Ishikawa (cell line): ENCODE data around the gene CD82.

Experiments
- CEBPB ChIP-seq: IDR thresholded peaks from 2 replicates; pipeline ENCODE4 v1.6.1; 2012
- CREB1 ChIP-seq: IDR thresholded peaks from 2 replicates; pipeline ENCODE4 v1.6.1; 2012; ENCODE audit warnings: low read depth
- EGR1 ChIP-seq: IDR thresholded peaks from 2 replicates; pipeline ENCODE4 v1.6.1; 2012
- EP300 ChIP-seq: IDR thresholded peaks from 2 replicates; pipeline ENCODE4 v1.6.1; 2012; ENCODE audit warnings: borderline replicate concordance
- FOXM1 ChIP-seq: IDR thresholded peaks from 2 replicates; pipeline ENCODE4 v1.6.1; 2012; ENCODE audit warnings: low read depth, borderline replicate concordance
- NFIC ChIP-seq: IDR thresholded peaks from 2 replicates; pipeline ENCODE4 v1.6.1; 2012
- RAD21 ChIP-seq: IDR thresholded peaks from 2 replicates; pipeline ENCODE4 v1.6.1; 2012; ENCODE audit warnings: low read depth
- REST ChIP-seq: IDR thresholded peaks from 2 replicates; pipeline ENCODE4 v1.6.1; 2012; ENCODE audit warnings: low read depth, mild to moderate bottlenecking
- TAF1 ChIP-seq: IDR thresholded peaks from 2 replicates; pipeline ENCODE4 v1.6.1; 2012; ENCODE audit warnings: low read depth, mild to moderate bottlenecking
- TCF12 ChIP-seq: IDR thresholded peaks from 2 replicates; pipeline ENCODE4 v1.6.1; 2012; ENCODE audit warnings: low read depth
- TEAD4 ChIP-seq: IDR thresholded peaks from 2 replicates; pipeline ENCODE4 v1.6.1; 2012
- YY1 ChIP-seq: IDR thresholded peaks from 2 replicates; pipeline ENCODE4 v1.6.1; 2012; ENCODE audit warnings: low read depth
- ZBTB7A ChIP-seq: IDR thresholded peaks from 2 replicates; pipeline ENCODE4 v1.6.1; 2012; ENCODE audit warnings: low read depth
- TF ChIP-seq, protein P1 (sequence below): IDR thresholded peaks from 2 replicates; pipeline ENCODE4 v1.6.1; 2012
- TF ChIP-seq, protein P2 (sequence below): IDR thresholded peaks from 2 replicates; pipeline ENCODE4 v1.6.1; 2012

The CD82 gene

DNA sequence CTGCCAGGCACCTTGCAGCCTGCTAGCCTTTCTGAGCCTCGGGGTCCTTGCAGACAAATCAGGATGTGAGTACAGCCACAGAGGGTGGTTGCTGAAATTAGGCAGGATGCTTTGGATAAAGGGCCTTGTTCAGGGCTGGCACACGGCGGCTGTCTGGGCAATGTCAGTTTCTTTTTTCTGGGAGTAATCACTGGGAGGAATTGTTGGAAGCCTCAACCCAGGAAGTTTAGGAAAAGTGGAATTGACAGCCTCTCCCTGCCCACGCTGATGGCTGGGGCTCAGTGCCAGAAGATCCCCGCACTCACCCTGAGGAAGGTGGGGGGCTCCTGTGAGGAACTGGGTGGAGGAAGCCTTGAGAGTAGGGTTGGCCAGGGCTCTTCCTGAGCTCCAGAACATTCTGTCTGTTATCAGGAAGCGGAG, 37.4 kb downstream of the CD82 start:
- TF ChIP-seq FOXM1 (no peak), CEBPB (no peak), TEAD4 (no peak), YY1 (no peak), TAF1 (no peak), CREB1 (no peak), NFIC (no peak), EP300 (no peak), ZBTB7A (no peak), TCF12 (no peak), RAD21 (no peak), EGR1 (no peak), REST (no peak)
- TF ChIP-seq, protein P1, sequence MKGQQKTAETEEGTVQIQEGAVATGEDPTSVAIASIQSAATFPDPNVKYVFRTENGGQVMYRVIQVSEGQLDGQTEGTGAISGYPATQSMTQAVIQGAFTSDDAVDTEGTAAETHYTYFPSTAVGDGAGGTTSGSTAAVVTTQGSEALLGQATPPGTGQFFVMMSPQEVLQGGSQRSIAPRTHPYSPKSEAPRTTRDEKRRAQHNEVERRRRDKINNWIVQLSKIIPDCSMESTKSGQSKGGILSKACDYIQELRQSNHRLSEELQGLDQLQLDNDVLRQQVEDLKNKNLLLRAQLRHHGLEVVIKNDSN, result no peak
- TF ChIP-seq, protein P2, sequence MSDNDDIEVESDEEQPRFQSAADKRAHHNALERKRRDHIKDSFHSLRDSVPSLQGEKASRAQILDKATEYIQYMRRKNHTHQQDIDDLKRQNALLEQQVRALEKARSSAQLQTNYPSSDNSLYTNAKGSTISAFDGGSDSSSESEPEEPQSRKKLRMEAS, result no peak

GRCh38 chr11:44604171-44604581, 38.7 kb downstream of the CD82 start:
- TF ChIP-seq YY1 (no peak), RAD21 (no peak), FOXM1 (no peak), EGR1 (no peak), TCF12 (no peak), NFIC (no peak), ZBTB7A (no peak), CEBPB (no peak), REST (no peak), TEAD4 (no peak), TAF1 (no peak), EP300 (no peak), CREB1 (no peak)
- TF ChIP-seq, protein P2, result no peak
- TF ChIP-seq, protein P1, result no peak

DNA sequence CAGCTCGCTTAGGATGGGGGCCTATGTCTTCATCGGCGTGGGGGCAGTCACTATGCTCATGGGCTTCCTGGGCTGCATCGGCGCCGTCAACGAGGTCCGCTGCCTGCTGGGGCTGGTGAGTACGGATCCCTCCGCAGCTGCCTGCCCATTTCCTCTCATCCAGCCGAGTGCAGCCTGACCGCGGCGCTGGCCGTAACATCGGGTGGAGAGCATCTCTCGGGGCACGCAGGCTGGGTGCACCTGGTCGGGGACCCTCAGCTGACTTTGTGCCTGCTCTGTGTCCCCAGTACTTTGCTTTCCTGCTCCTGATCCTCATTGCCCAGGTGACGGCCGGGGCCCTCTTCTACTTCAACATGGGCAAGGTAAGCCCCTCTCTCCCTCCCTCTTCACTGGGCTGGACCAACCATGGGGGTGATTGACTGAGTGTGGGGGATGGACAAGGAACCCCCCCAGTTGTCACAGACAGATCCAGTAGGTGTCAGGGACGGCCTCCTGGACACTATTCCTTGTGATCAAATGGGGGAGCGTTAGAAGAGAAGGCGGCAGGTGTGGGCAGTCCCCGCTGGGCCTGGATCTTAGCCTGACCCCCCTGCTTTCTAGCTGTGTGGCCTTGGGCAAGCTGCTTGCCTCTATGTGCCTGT, 39.7 kb downstream of the CD82 start:
- TF ChIP-seq CEBPB (no peak), ZBTB7A (no peak), REST (no peak), RAD21 (no peak)

GRCh38 chr11:44605965-44606364, 40.5 kb downstream of the CD82 start:
- TF ChIP-seq RAD21, result no peak
- TF ChIP-seq NFIC, result no peak
- TF ChIP-seq CEBPB, result no peak
- TF ChIP-seq, protein P1, result no peak
- no peak for TF ChIP-seq EP300
- no peak for TF ChIP-seq FOXM1
- TF ChIP-seq YY1, result no peak
- TF ChIP-seq ZBTB7A, result no peak
- no peak for TF ChIP-seq EGR1
- TF ChIP-seq TAF1, result no peak
- no peak for TF ChIP-seq TEAD4
- TF ChIP-seq, protein P2, result no peak
- no peak for TF ChIP-seq CREB1
- no peak for TF ChIP-seq TCF12
- TF ChIP-seq REST, result no peak
